ENCODE results near the gene APEH. TPM values are rescaled to one million over a fixed set of nuclear protein-coding genes. Genes with fewer than 3 reads are reported as not detected.

Gene APEH
- total and polyA plus RNA-seq, 2 of the 13 experiments (the other 11 are each of a cell fraction or from before 2014, with no cell fraction given) = 116 to 130 TPM

DNA sequence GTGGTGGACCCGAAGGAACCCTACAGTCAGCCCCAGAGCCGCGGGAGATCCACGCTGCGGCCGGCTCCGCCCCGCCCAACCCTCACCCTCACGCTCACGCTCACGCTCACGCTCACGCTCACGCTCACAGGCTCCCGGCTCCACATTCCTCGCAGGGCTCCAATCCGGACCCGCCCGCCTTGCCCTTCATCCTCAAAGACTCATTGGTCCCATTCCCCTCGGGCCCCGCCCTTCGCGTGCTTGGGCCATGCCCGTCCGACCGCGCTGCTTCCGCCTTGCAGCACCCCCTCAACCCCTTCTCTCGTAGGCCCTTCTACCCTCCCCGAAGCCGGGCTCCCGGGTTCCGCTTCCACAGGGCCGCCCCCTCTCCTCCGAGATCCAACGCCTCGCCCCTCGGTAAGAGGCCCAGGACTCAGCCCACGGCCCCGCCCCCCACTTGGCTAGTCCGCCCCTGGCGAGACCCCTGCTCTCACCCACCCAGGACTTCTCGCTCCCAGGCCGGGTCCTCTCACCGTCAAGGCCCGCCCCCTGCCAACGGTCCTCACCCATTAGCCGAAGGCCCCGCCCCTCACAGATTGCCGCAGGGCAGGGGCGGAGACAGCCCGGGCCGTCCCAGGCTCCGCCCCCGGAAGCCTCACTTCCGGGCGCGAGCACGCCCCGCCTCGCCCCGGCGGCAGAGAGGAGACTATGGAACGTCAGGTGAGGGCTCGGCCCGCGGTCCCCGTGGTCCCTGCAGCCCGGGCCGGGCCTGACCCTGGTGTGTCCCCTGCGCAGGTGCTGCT lies at the start of gene APEH (continued):
- TF ChIP-seq, protein P1, sequence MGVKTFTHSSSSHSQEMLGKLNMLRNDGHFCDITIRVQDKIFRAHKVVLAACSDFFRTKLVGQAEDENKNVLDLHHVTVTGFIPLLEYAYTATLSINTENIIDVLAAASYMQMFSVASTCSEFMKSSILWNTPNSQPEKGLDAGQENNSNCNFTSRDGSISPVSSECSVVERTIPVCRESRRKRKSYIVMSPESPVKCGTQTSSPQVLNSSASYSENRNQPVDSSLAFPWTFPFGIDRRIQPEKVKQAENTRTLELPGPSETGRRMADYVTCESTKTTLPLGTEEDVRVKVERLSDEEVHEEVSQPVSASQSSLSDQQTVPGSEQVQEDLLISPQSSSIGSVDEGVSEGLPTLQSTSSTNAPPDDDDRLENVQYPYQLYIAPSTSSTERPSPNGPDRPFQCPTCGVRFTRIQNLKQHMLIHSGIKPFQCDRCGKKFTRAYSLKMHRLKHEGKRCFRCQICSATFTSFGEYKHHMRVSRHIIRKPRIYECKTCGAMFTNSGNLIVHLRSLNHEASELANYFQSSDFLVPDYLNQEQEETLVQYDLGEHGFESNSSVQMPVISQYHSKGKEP (CRISPR knock-in tag; IDR thresholded peaks at IDR 0.05) = no peak
- TF ChIP-seq, protein P2, sequence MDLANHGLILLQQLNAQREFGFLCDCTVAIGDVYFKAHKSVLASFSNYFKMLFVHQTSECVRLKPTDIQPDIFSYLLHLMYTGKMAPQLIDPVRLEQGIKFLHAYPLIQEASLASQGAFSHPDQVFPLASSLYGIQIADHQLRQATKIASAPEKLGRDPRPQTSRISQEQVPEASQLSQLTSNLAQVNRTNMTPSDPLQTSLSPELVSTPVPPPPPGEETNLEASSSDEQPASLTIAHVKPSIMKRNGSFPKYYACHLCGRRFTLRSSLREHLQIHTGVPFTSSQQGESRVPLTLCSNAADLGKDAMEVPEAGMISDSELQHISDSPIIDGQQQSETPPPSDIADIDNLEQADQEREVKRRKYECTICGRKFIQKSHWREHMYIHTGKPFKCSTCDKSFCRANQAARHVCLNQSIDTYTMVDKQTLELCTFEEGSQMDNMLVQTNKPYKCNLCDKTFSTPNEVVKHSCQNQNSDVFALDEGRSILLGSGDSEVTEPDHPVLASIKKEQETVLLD (CRISPR knock-in tag; IDR thresholded peaks at IDR 0.05; ENCODE audit: low read depth) = peak; percentile 90; the same call in 1 of the 2 replicates
- no peak for TF ChIP-seq FOXP1 (IDR thresholded peaks at IDR 0.05)
- no peak for TF ChIP-seq FOXP1 (CRISPR knock-in tag; IDR thresholded peaks at IDR 0.05)
- TF ChIP-seq HNRNPLL (IDR thresholded peaks at IDR 0.05; ENCODE audit: low read depth, low read length, poor library complexity, severe bottlenecking) = peak; percentile 63
- no peak for TF ChIP-seq ZSCAN20 (CRISPR knock-in tag; IDR thresholded peaks at IDR 0.05; ENCODE audit: borderline replicate concordance)
- TF ChIP-seq HOXD1 (CRISPR knock-in tag; IDR thresholded peaks at IDR 0.05) = no peak; the same call in 1 of the 2 replicates
- TF ChIP-seq, protein P3, sequence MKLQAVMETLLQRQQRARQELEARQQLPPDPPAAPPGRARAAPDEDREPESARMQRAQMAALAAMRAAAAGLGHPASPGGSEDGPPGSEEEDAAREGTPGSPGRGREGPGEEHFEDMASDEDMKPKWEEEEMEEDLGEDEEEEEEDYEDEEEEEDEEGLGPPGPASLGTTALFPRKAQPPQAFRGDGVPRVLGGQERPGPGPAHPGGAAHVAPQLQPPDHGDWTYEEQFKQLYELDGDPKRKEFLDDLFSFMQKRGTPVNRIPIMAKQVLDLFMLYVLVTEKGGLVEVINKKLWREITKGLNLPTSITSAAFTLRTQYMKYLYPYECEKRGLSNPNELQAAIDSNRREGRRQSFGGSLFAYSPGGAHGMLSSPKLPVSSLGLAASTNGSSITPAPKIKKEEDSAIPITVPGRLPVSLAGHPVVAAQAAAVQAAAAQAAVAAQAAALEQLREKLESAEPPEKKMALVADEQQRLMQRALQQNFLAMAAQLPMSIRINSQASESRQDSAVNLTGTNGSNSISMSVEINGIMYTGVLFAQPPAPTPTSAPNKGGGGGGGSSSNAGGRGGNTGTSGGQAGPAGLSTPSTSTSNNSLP (IDR thresholded peaks at IDR 0.05; ENCODE audit: low read depth, low read length) = no peak
- TF ChIP-seq, protein P4, sequence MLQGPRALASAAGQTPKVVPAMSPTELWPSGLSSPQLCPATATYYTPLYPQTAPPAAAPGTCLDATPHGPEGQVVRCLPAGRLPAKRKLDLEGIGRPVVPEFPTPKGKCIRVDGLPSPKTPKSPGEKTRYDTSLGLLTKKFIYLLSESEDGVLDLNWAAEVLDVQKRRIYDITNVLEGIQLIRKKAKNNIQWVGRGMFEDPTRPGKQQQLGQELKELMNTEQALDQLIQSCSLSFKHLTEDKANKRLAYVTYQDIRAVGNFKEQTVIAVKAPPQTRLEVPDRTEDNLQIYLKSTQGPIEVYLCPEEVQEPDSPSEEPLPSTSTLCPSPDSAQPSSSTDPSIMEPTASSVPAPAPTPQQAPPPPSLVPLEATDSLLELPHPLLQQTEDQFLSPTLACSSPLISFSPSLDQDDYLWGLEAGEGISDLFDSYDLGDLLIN (CRISPR knock-in tag; IDR thresholded peaks at IDR 0.05; ENCODE audit: borderline replicate concordance) = no peak
- no peak for TF ChIP-seq SMARCE1 (IDR thresholded peaks at IDR 0.05; ENCODE audit: borderline replicate concordance)
- no peak for TF ChIP-seq RBM22 (optimal IDR thresholded peaks at IDR 0.05; ENCODE audit: low read length)
- TF ChIP-seq ZNF549 (CRISPR knock-in tag; IDR thresholded peaks at IDR 0.05) = no peak
- TF ChIP-seq CHD2 (IDR thresholded peaks at IDR 0.05; ENCODE audit: low read depth, low read length) = no peak
- no peak for TF ChIP-seq IKZF4 (CRISPR knock-in tag; IDR thresholded peaks at IDR 0.05; ENCODE audit: borderline replicate concordance, low read depth, not compliant biosample characterization)
- TF ChIP-seq MAZ (IDR thresholded peaks at IDR 0.05; ENCODE audit: borderline replicate concordance, low read depth, low read length) = peak; percentile 81
- TF ChIP-seq MAZ (CRISPR knock-in tag; IDR thresholded peaks at IDR 0.05; ENCODE audit: low read depth) = peak; percentile 19
- no peak for TF ChIP-seq SIN3B (IDR thresholded peaks at IDR 0.05; ENCODE audit: low read length)
- TF ChIP-seq, protein P5, sequence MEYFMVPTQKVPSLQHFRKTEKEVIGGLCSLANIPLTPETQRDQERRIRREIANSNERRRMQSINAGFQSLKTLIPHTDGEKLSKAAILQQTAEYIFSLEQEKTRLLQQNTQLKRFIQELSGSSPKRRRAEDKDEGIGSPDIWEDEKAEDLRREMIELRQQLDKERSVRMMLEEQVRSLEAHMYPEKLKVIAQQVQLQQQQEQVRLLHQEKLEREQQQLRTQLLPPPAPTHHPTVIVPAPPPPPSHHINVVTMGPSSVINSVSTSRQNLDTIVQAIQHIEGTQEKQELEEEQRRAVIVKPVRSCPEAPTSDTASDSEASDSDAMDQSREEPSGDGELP (IDR thresholded peaks at IDR 0.05; ENCODE audit: borderline replicate concordance, low read depth) = 0 out of 2 replicates have a peak, but pooled peaks have one; percentile 19
- TF ChIP-seq, protein P6, sequence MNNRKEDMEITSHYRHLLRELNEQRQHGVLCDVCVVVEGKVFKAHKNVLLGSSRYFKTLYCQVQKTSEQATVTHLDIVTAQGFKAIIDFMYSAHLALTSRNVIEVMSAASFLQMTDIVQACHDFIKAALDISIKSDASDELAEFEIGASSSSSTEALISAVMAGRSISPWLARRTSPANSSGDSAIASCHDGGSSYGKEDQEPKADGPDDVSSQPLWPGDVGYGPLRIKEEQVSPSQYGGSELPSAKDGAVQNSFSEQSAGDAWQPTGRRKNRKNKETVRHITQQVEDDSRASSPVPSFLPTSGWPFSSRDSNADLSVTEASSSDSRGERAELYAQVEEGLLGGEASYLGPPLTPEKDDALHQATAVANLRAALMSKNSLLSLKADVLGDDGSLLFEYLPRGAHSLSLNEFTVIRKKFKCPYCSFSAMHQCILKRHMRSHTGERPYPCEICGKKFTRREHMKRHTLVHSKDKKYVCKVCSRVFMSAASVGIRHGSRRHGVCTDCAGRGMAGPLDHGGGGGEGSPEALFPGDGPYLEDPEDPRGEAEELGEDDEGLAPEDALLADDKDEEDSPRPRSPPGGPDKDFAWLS (CRISPR knock-in tag; IDR thresholded peaks at IDR 0.05; ENCODE audit: borderline replicate concordance) = 0 out of 2 replicates have a peak, but pooled peaks have one; percentile 23
- TF ChIP-seq, protein P7, sequence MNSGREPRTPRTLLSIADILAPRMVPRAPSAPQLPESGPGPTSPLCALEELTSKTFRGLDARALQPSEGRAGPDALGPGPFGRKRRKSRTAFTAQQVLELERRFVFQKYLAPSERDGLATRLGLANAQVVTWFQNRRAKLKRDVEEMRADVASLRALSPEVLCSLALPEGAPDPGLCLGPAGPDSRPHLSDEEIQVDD (CRISPR knock-in tag; IDR thresholded peaks at IDR 0.05; ENCODE audit: borderline replicate concordance) = 0 out of 2 replicates have a peak, but pooled peaks have one; percentile 68
